HG02981 (cell line): ENCODE data around the gene FSCN2.
"Not testable (repeated sequence)": the region's sequence is repeated elsewhere in the genome, so short reads cannot be mapped to it uniquely, and the experiment has no call there.

Experiments used
- ATAC-seq: cut with Tn5 transposase; IDR thresholded peaks from one replicate; pipeline ENCODE4 v1.9.1; 2021; ENCODE audit warnings: mild to moderate bottlenecking, moderate library complexity; ENCODE audit not compliant: unreplicated experiment

FSCN2 gene

DNA sequence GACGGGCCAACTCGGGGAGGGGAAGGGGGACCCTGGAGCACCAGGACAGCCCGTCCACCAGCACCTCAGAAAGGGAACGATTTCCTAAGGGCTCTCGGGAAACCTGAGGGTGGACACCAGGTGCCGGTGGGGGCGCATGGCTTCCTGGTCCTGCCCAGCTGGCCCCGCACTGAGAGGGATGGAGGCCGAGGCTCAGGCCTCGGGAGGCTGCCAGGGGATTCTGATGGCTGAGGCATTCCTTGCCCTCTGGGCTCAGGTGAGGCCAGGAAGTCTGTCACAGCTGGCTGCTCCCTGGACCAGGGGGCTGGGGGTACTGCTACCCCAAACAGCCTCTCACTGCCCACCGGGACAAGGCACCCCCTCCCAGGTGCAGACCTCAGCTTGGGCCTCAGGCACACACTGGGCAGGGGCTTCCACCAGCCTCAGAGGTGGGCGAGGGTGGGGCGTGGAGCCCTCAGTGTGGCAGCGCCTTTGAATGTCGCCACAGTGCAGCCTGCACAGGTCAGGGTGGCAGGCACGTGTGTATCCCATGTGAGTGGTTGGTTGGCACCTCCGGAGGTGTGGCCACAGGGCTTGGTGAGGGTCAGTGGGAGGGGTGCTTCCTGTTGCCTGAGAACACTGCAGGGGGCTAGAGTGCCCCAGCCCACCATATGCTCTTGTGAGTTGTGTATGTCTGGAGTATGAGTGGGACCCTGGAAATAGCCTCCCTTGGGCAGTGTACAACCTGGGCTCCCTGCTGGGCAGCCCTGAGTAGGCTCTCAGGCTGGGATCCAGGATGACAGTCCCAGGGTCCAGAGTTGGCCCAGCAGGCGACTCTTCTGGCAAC lies 3.9 kb upstream of the FSCN2 start:
- no peak for ATAC-seq

GRCh38 chr17:81524865-81525159 lies 3.4 kb upstream of the FSCN2 start:
- no peak for ATAC-seq

- ATAC-seq: no peak
Measured at GRCh38 chr17:81526662-81527571, 1.3 kb upstream of the FSCN2 start.

- no peak for ATAC-seq
Measured at GRCh38 chr17:81528384-81528650, 140 bp downstream of the FSCN2 start.

GRCh38 chr17:81528651-81529436 lies 667 bp downstream of the FSCN2 start:
- no peak for ATAC-seq

DNA sequence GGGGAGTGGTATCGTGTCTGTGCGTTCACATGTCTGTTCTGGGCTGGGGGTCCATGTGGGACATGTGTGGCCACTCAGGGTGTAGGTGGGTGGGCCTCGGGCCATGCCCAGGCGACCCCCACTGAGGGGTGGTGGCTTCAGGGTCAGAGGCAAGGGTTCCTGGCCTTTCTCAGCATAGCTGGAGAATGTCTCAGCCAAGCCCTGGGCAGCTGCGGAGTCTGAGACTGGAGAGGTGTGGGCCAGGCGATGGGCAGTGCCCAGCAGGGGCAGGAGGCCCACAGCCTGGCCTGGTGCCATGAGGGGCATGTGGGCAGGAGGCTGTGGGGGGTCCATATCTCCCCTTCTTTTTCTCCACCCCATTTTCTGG lies 1.2 kb downstream of the FSCN2 start:
- ATAC-seq: no peak

DNA sequence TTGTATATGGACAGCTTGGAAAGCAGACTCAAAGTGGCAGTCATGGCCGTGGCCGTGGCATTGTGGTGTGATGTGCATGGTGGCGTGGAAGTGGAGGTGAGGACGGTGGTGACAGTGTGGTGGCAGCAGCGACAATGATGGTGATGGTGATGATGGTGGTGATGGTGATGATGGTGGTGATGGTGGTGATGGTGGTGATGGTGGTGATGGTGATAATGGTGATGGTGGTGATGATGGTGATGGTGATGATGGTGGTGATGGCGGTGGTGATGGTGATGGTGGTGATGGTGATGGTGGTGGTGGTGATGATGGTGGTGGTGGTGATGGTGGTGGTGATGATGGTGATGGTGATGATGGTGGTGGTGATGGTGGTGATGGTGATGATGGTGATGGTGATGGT lies 2.8 kb downstream of the FSCN2 start:
- not testable (repeated sequence) for ATAC-seq

DNA sequence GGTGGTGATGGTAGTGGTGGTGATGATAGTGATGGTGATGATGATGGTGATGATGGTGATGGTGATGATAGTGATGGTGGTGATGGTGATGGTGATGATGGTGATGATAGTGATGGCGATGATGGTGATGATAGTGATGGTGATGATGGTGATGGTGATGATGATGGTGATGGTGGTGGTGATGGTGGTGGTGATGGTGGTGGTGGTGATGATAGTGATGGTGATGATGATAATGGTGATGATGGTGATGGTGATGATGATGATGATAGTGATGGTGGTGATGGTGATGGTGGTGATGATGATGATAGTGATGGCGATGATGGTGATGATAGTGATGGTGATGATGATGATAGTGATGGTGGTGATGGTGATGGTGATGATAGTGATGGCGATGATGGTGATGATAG lies 3.8 kb downstream of the FSCN2 start:
- ATAC-seq: not testable (repeated sequence)

DNA sequence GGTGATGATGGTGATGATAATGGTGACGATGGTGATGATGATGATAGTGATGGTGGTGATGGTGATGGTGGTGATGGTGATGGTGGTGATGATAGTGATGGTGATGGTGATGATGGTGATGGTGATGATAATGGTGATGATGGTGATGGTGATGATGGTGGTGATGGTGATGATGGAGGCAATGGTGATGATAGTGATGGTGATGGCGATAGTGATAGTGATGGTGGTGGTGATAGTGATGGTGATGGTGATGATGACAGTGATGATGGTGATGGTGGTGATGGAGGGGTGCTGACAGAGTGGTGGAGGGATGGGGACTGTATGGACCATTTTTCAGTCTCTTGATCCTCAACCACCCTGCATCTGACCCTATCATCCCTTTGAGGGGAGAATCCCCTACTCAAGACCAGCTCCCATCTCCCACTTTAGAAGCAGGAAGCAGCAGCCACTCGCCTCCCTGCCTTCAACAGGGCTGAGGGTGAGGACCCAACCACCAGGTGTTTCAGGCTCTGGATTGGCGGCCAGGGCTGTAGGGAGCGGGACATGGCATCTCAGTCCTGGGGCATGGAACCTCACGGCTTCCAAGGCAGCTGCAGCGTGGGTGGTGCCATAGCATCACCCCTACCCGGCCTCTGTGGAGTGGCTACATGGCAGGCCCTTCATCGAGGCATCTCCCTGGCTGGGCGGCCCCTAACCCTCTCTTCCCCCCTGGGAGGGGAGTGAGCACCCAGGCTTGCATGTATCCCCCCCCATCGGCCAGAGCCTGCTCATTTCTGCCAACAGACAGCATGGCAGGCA lies 4.5 kb downstream of the FSCN2 start:
- no peak for ATAC-seq

DNA sequence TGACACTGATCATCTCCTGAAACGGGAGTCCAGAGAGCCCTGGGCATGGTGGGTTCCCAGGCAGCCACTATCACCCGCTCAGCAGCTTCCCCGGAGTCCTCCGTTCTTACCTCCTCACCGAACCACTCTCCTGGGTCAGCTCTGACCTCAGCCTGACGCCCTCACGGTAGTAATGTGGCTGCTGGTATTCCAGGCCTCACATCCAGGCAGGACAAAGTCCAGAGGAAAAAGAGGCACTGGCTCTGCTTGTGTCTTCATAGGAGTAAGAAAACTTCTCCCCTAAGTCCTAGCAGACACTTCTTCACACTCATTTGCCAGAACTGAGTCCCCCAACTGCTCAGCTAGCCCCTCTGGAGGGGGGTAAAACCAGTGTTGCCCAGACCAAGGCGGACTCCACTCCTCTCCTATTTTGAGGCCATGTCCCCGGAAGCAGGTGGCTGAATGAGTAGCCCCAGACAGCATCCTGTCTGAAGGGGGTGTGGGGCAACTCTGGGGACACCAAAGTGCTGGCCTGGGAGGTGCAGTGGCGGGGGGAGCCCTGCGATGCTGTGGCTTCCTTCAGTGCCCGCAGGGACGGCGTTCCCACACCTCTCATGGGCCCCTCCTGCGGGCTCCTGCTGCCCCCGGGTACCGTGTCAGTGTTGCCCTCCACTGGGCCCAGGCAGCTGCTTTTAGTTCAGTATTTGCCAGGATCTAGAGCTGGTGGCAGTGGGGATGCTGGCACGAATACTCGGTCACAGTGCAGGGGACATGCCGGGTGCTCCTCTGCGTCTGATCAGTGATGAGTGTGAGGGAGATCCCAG lies 5.4 kb downstream of the FSCN2 start:
- no peak for ATAC-seq

- no peak for ATAC-seq
Measured at GRCh38 chr17:81534157-81535006, 6.2 kb downstream of the FSCN2 start.

DNA sequence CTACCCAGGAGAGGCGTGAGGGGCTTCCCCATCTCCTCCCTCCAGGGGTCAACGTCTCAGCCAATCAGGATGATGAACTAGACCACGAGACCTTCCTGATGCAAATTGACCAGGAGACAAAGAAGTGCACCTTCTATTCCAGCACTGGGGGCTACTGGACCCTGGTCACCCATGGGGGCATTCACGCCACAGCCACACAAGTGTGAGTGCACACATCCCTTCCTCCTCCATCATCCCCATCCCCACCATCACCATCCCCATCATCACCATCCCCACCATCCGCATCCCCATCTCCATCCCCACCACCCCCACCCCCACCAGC lies 6.8 kb downstream of the FSCN2 start:
- ATAC-seq: no peak

DNA sequence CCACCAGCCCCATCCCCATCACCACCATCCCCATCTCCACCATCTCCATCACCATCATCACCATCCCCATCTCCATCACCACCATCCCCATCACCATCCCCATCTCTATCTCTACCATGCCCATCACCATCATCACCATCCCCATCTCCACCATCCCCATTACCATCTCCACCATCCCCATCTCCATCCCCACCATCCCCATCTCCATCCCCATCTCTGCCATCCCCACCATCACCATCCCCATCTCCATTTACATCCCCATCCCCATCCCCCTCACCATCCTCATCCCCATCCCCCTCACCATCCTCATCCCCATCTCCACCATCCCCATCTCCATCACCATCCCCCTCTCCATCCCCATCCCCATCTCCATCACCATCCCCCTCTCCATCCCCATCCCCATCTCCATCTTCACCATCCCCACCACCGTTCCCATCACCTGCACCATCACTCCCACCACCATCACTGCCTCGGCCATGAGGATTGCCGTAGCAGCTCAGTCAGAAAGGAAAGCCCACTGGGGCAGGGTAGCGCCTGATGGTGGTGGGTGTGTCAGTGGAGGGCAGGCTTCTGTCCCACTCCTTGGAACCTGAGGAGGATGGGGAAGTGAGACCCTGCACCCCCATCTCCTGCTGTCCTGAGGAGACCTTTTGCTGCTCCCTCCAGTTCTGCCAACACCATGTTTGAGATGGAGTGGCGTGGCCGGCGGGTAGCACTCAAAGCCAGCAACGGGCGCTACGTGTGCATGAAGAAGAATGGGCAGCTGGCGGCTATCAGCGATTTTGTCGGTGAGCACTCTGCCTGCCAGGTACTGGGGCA lies 7.5 kb downstream of the FSCN2 start:
- ATAC-seq: no peak

GRCh38 chr17:81536299-81537290 lies 8.4 kb downstream of the FSCN2 start:
- ATAC-seq: no peak

- no peak for ATAC-seq
Measured at GRCh38 chr17:81537343-81537855, 9.2 kb downstream of the FSCN2 start.

- no peak for ATAC-seq
Measured at GRCh38 chr17:81537856-81538555, 9.8 kb downstream of the FSCN2 start.
